Subcutaneous adipose tissue (tissue), 4 donors: ENCODE results near the gene GULP1. TPM values are rescaled to one million over a fixed set of nuclear protein-coding genes. Genes with fewer than 3 reads are reported as not detected.

Source experiments
- CTCF ChIP-seq: fragments of 450-650 bp; IDR thresholded peaks from one replicate; pipeline ENCODE4 v1.5.1; 2016; ENCODE audit warnings: low read depth, mild to moderate bottlenecking, control low read depth, antibody characterized with exemption, moderate library complexity
- total RNA-seq, 4 donors: library from RNA; depleted of rRNA; stranded (reverse); fragments of >200 nt; gene quantifications; one replicate each; pipeline ENCODE4 v1.1.0, GENCODE V29; 2016

Gene GULP1
- total RNA-seq, 4 donors from 2014 or later = 13.3 to 42.2 (median 30.3) TPM

GRCh38 chr2:188353282-188353681 is 61.6 kb downstream of the GULP1 start:
- TF ChIP-seq CTCF = no peak

GRCh38 chr2:188360485-188361263 is 69.0 kb downstream of the GULP1 start:
- TF ChIP-seq CTCF = no peak

- TF ChIP-seq CTCF = no peak
These were observed 72.5 kb downstream of the GULP1 start for GRCh38 chr2:188364033-188364630.

GRCh38 chr2:188365058-188365641 is 73.5 kb downstream of the GULP1 start:
- TF ChIP-seq CTCF = no peak

GRCh38 chr2:188367164-188367563 is 75.5 kb downstream of the GULP1 start:
- no peak for TF ChIP-seq CTCF

GRCh38 chr2:188369365-188369764 is 77.7 kb downstream of the GULP1 start:
- no peak for TF ChIP-seq CTCF

- no peak for TF ChIP-seq CTCF
These were observed 86.8 kb downstream of the GULP1 start for GRCh38 chr2:188378371-188378950.
